HUES48 (cell line): Measurements from ENCODE around the gene MAD2L1.
"Not testable (repeated sequence)": the region's sequence is repeated elsewhere in the genome, so short reads cannot be mapped to it uniquely, and the experiment has no call there.

Experiments used
- H3K27ac ChIP-seq: one replicate; pipeline ENCODE4 v1.7.0; 2013; ENCODE audit warnings: low read depth, low read length, inconsistent platforms
- H3K27me3 ChIP-seq: 2 replicates; pipeline ENCODE4 v1.6.1; 2013; ENCODE audit warnings: mild to moderate bottlenecking, low read length; ENCODE audit not compliant: control insufficient read depth, insufficient read depth
- H3K36me3 ChIP-seq: 2 replicates; pipeline ENCODE4 v1.6.1; 2013; ENCODE audit warnings: low read length; ENCODE audit not compliant: control insufficient read depth, insufficient read depth
- H3K4me1 ChIP-seq: 2 replicates; pipeline ENCODE4 v1.6.1; 2013; ENCODE audit warnings: mild to moderate bottlenecking, low read length; ENCODE audit not compliant: control insufficient read depth, insufficient read depth
- H3K4me3 ChIP-seq: 2 replicates; pipeline ENCODE4 v1.5.1; 2013; ENCODE audit warnings: mild to moderate bottlenecking, low read depth, low read length
- H3K9ac ChIP-seq: 2 replicates; pipeline ENCODE4 v1.6.1; 2013; ENCODE audit warnings: mild to moderate bottlenecking, low read depth, low read length, moderate library complexity
- H3K9me3 ChIP-seq: 2 replicates; pipeline ENCODE4 v1.6.1; 2013; ENCODE audit warnings: low read length; ENCODE audit not compliant: control insufficient read depth, insufficient read depth

MAD2L1 gene

GRCh38 chr4:120081726-120082125, 15.1 kb upstream of the MAD2L1 start:
- Histone ChIP-seq H3K9me3 (no peaks in the 10 kb centered on the region), H3K36me3 (no peaks in the 10 kb centered on the region), H3K4me3 (no peak overlapping the region), H3K4me1 (peaks cover 31% of the 10 kb centered on the region), H3K27me3 (no peaks in the 10 kb centered on the region), H3K9ac (no peak overlapping the region), H3K27ac (no peak overlapping the region)

DNA sequence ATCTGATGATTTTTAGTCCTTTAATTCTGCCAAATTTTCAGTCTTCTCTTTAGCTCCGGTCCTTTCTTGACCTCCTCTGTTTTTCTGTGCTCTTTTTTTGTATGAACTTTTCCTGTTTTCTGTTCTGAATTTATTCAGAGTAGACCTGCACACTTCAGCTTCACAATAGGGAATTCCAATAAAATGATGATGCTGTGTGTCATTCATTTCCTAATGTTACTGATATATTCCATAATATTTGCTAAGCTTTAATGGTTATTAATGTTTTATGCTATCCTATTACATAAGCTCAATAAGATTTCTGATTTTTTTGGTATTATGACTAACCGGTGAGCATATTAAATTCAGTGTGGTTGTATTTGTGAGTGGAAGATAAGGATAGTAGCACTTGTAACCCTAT, 13.9 kb upstream of the MAD2L1 start:
- Histone ChIP-seq H3K9ac (no peak overlapping the region), H3K4me1 (peaks cover 27% of the 10 kb centered on the region), H3K36me3 (no peaks in the 10 kb centered on the region), H3K27me3 (no peaks in the 10 kb centered on the region), H3K27ac (no peak overlapping the region), H3K9me3 (no peaks in the 10 kb centered on the region), H3K4me3 (no peak overlapping the region)

DNA sequence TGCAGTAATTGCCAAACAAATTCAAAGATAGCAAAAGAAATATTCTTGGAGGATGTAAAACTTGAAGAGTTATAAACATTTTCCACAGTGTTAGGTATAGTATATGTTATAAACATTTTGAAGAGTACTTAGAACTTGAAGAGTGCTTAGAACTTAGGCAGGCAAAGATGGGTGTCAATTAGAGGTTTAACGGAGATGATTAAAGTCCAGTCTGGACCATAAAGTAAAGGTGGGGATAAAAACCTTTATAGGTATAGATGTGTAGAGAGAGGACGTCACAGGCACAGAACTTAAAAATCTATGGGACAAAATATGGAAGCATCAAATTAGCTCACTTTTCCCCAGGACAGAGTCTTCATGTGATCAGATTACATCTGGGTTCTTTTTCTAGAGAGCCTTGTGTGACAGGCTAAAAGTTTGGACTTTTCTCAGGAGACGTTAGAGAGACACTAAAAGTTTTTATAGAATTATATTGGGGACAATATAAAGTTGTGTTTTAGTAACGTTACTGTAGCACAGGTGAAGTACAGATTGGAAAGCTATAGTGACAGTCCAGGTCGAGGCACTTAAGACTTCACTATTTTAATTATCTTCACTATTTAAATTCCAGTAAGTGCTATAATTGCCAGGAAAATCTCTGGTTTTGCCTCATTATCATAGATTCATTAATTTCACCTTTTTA, 13.3 kb upstream of the MAD2L1 start:
- H3K9ac ChIP-seq = no peak overlapping the region
- no peak overlapping the region for H3K27ac ChIP-seq
- no peaks in the 10 kb centered on the region for H3K27me3 ChIP-seq
- H3K4me3 ChIP-seq = no peak overlapping the region
- H3K9me3 ChIP-seq = no peaks in the 10 kb centered on the region
- no peaks in the 10 kb centered on the region for H3K36me3 ChIP-seq
- H3K4me1 ChIP-seq = peaks cover 25% of the 10 kb centered on the region

- Histone ChIP-seq H3K27ac (no peak overlapping the region), H3K4me1 (peaks cover 20% of the 10 kb centered on the region), H3K4me3 (no peak overlapping the region), H3K27me3 (no peaks in the 10 kb centered on the region), H3K36me3 (no peaks in the 10 kb centered on the region), H3K9me3 (no peaks in the 10 kb centered on the region), H3K9ac (no peak overlapping the region)
Measured at GRCh38 chr4:120078216-120078615, 11.6 kb upstream of the MAD2L1 start.

DNA sequence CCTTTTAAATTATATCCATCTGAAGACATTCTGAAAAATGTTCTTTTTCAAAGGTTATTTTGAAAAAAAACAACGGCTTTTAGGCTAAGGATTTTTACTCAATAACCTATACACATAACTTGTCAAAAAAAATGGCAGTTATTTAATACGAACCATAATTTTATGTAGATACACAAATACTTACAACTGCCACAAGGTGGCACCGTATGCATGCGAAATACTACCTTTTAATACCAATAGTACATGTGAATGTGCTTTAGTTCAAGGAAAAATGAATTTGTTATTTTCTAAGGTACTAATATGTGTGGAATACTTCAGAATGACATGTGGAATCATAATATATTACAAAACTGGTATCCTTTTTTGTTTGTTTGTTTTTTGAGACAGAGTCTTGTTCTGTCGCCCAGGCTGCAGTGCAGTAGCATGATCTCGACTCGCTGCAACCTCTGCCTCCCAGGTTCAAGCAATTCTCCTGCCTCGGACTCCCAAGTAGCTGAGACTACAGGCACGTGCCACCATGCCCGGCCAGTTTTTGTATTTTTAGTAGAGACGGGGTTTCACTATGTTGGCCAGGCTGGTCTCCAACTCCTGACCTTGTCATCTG, 4.6 kb upstream of the MAD2L1 start:
- Histone ChIP-seq H3K4me1 (peaks cover 32% of the 10 kb centered on the region), H3K27ac (no peak overlapping the region), H3K9ac (no peak overlapping the region), H3K4me3 (no peak overlapping the region), H3K36me3 (no peaks in the 10 kb centered on the region), H3K27me3 (no peaks in the 10 kb centered on the region), H3K9me3 (no peaks in the 10 kb centered on the region)

DNA sequence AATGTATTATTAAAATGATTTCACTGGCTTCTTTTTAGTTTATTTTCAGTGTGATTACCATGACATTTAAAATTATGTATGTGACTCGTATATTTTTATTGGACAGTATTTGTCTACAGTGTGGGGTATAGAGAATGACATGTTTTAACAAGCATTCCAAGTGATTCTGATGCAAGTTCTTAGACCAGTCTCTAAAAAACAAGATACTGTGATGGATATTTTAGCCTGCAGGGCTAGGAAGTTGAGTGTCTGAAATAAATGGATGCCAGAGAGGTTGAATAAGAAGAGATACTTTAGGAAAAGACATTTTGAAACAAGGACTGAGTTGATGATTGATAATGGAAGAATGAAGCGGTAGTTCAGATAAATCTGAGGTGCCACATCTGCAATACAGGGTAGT, 3.5 kb upstream of the MAD2L1 start:
- no peak overlapping the region for H3K4me3 ChIP-seq
- H3K27me3 ChIP-seq = no peaks in the 10 kb centered on the region
- H3K27ac ChIP-seq = no peak overlapping the region
- no peaks in the 10 kb centered on the region for H3K9me3 ChIP-seq
- H3K9ac ChIP-seq = no peak overlapping the region
- H3K4me1 ChIP-seq = peaks cover 36% of the 10 kb centered on the region
- peaks cover 2% of the 10 kb centered on the region; the same call in 1 of the 2 replicates for H3K36me3 ChIP-seq

- Histone ChIP-seq H3K9ac (peak overlapping the region; percentile 96), H3K9me3 (no peaks in the 10 kb centered on the region), H3K27me3 (no peaks in the 10 kb centered on the region), H3K36me3 (peaks cover 43% of the 10 kb centered on the region), H3K4me3 (peak overlapping the region; percentile 98), H3K27ac (peak overlapping the region; percentile 97), H3K4me1 (peaks cover 40% of the 10 kb centered on the region)
Measured at GRCh38 chr4:120065974-120066516, 603 bp downstream of the MAD2L1 start.

- Histone ChIP-seq H3K4me3 (peak overlapping the region; percentile 98), H3K9ac (no peak overlapping the region), H3K27me3 (no peaks in the 10 kb centered on the region), H3K4me1 (peaks cover 30% of the 10 kb centered on the region), H3K36me3 (peaks cover 54% of the 10 kb centered on the region), H3K27ac (no peak overlapping the region), H3K9me3 (no peaks in the 10 kb centered on the region)
Measured at GRCh38 chr4:120064887-120065286, 1.8 kb downstream of the MAD2L1 start.

DNA sequence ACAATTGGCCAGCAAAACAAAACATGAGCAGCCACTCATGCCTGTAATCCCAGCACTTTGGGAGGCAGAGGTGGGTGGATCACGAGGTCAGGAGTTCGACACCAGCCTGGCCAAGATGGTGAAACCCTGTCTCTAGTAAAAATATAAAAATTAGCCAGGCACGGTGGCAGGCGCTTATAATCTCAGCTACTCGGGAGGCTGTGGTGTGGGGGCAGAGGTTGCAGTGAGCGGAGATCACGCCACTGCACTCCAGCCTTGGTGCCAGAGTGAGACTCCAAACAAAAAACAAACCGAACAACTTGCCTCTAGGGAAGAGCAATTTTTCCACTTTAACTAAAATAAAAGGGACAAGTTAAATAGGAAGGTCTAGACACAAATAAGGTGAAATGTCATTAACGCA, 2.9 kb downstream of the MAD2L1 start:
- H3K9ac ChIP-seq, H3K27me3 ChIP-seq, H3K4me3 ChIP-seq, H3K9me3 ChIP-seq, H3K27ac ChIP-seq: not testable (repeated sequence)
- H3K36me3 ChIP-seq = peaks cover 66% of the 10 kb centered on the region
- peaks cover 21% of the 10 kb centered on the region for H3K4me1 ChIP-seq

DNA sequence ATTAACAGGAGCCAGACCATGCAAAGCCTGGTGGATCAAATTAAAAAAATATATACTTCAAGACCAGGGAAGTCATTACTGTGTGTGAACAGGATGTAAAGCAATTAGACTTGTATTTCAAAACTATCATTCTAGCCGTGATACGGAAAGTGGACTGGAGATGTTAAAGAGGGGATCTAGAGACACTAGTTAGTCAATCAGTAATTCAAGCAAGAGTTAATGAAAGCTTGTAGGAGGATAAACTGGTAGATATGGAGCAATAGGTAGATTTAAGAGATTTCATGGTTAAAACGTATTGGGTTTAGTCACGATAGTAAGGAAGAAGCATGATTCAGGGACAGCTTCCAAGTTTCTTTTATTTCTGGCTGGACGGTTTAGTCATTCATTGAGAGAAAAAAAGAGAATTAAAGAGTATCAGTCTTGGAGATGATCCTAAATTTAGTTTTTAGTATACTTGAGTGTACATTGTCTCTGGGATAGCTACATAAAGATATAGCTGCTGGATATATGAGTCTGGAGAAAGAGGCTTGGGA, 3.9 kb downstream of the MAD2L1 start:
- Histone ChIP-seq H3K9ac (no peak overlapping the region), H3K4me1 (peaks cover 12% of the 10 kb centered on the region), H3K4me3 (no peak overlapping the region), H3K36me3 (peaks cover 74% of the 10 kb centered on the region), H3K27ac (no peak overlapping the region), H3K27me3 (no peaks in the 10 kb centered on the region), H3K9me3 (no peaks in the 10 kb centered on the region)

DNA sequence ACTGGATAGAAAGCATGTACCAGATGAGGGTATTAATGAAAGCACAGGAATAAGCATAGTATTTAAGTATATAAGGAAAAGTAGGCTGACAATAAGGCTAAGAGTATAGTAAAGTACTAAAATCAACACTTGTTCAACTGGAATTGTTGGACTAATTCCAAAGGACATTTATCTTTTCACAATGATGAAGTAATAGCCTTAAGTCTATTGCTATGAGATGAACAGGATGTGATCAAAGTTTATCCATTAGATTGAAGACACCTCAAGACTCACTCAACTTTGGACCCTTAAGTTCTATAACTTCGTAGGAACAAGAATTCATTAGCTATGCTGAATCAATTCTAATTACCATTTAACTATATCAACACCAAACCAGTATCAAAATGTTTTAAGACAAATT, 7.6 kb downstream of the MAD2L1 start:
- H3K9me3 ChIP-seq = no peaks in the 10 kb centered on the region
- H3K27me3 ChIP-seq = no peaks in the 10 kb centered on the region
- no peak overlapping the region for H3K27ac ChIP-seq
- H3K9ac ChIP-seq = no peak overlapping the region
- H3K4me1 ChIP-seq = no peaks in the 10 kb centered on the region
- peaks cover 84% of the 10 kb centered on the region for H3K36me3 ChIP-seq
- no peak overlapping the region for H3K4me3 ChIP-seq
